HG03139 (cell line): ENCODE results near the gene RNF34.

Source experiments
- ATAC-seq: cut with Tn5 transposase; IDR thresholded peaks from one replicate; pipeline ENCODE4 v1.9.1; 2021; ENCODE audit not compliant: unreplicated experiment

RNF34 gene

GRCh38 chr12:121388421-121388981 lies 11.4 kb upstream of the RNF34 start:
- no peak for ATAC-seq

DNA sequence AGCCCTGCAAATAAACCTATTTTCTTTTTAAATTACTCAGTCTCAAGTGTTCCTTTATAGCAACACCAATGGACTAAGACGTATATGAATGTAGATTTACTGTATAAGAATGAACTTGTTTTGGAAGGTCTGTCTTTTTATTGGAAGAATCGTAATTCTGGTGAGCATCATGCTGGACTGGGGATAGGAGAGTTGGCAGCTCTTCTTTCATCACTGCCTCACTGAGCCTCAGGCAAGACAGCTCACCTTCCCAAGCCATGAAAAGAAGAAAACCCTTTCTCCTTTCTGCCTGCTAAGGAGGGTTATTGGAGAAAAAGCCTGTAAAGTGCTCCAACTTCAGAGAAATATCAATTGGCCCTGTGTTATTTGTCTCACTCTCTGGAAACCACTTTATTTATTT lies 9.1 kb upstream of the RNF34 start:
- no peak for ATAC-seq

DNA sequence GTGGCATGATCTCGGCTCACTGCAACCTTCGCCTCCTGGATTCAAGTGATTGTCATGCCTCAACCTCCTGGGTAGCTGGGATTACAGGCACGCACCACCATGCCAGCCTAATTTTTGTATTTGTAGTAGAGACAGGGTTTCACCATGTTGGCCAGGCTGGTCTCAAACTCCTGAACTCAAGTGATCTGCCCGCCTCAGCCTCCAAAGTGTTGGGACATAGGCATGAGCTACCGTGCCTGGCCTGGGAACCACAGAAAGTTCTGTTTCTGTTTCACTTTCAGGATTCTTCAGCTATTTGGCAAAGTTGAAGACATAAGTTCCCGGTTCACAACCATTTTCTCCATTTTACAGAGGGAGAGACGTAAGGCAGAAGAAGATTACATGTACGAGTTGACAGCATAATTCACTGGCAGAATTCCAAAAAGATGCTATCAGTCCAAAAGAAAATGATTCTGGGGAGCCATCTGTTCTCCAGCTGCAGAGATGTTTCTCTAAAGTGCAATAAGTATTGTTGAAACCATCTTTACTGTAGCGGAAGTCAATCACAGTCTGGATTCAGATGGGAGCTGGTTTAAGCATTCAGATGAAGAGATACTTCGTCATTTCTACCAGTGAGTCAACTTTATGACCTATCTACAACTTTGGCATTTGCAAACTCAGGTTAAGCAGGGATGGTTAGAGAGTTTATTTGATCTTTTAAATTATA lies 8.1 kb upstream of the RNF34 start:
- ATAC-seq: no peak

GRCh38 chr12:121392325-121392716 lies 7.6 kb upstream of the RNF34 start:
- ATAC-seq: no peak

DNA sequence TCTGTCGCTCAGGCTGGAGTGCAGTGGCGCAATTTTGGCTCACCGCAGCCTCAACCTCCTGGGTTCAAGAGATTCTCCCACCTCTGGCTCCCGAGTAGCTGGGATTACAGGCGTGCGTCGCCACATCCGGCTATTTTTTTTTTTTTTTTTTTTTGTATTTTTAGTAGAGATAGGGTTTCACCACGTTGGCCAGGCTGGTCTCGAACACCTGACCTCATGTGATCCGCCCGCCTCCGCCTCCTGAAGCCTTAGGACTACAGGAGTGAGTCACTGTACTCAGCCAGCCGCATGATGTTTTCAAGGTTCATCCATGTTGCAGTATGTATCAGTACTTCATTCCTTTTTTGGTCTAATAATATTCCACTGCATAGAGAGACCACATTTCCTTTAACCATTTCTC lies 2.4 kb upstream of the RNF34 start:
- ATAC-seq: no peak

DNA sequence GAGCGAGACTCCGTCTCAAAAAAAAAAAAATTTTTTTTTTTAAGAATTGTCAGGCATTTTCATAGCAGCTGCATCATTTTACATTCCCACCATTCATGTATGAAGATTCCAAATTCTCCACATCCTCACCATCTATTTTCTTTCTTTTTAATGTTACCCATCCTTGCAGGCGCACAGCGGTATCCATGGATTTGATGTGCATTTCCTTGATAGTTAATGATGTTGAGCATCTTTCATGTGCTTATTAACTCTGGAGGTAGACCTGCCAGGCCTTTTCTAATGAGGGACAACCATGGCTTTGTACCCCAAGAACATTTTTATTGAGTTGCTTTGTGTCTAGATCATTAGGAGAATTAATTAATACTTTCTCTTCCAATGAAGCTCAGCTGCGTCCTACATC lies 1.6 kb upstream of the RNF34 start:
- no peak for ATAC-seq

GRCh38 chr12:121400332-121401139 lies 618 bp downstream of the RNF34 start:
- peak; percentile 35 for ATAC-seq

DNA sequence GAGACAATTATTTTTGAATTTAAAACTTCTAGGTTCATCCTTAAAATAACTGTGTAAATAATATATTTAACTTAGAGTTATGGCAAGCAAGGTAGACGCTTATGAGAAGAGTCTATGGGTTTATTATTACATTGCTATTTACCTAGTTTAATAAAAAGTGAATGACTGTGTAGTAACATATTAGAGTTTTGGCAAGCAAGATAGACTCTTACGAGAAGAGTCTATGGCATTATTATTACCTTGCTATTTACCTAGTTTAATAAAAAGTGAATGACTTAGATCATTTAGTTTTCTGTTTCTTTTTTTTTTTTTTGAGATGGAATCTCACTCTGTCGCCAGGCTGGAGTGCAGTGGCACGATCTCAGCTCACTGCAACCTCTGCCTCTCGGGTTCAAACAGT lies 3.8 kb downstream of the RNF34 start:
- no peak for ATAC-seq

- ATAC-seq: no peak
Observed at GRCh38 chr12:121404734-121405133, 4.8 kb downstream of the RNF34 start.

GRCh38 chr12:121405211-121405610 lies 5.3 kb downstream of the RNF34 start:
- no peak for ATAC-seq

- no peak for ATAC-seq
Observed at GRCh38 chr12:121413917-121414316, 14.0 kb downstream of the RNF34 start.

GRCh38 chr12:121417847-121418246 lies 17.9 kb downstream of the RNF34 start:
- ATAC-seq: no peak

DNA sequence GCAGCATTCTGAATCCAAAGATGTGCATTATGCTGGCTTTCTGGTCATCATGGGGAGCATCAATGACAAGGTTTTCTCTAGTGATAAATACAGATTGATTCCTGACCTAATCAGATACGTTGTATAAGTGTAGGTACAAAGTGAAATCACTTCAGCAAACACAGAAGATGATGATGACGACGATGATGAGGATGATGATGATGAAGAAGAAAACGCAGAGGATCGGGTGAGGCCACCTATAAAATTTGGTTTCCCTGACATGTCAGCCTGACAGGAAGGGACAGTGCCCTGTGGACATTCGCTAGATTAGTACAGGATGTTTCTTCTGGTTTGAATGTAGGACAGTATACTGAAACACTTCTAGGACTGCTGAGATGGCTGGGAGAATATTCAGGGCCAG lies 20.2 kb downstream of the RNF34 start:
- no peak for ATAC-seq

- ATAC-seq: no peak
Observed at GRCh38 chr12:121423253-121423652, 23.3 kb downstream of the RNF34 start.

GRCh38 chr12:121423682-121424623 lies 24.0 kb downstream of the RNF34 start:
- no peak for ATAC-seq

GRCh38 chr12:121424624-121424975 lies 24.7 kb downstream of the RNF34 start:
- ATAC-seq: no peak

GRCh38 chr12:121427556-121428050 lies 27.7 kb downstream of the RNF34 start:
- ATAC-seq: no peak

- ATAC-seq: no peak
Observed at GRCh38 chr12:121428883-121429282, 29.0 kb downstream of the RNF34 start.

DNA sequence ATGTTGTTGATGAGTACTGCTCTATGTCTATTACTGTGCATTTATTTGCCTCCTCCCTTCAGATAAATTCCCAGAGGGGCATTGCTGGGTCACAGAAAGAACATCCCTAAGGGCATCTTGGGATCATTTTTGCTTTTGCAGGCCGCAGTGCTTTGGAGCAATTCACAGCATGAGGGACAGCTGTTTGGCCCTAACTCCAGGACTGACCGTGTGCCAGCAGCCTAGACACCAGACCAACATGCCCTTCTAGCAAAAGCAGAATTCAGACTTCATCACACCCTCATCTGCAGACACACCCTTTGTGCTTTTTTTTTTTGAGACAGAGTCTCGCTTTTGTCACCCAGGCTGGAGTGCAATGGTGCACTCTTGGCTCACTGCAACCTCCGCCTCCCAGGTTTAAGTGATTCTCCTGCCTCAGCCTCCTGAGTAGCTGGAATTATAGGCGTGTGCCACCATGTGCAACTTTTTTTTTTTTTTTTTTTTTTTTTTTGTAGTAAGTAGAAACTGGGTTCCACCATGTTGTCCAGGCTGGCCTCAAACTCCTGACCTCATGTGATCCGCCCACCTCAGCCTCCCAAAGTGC lies 31.0 kb downstream of the RNF34 start:
- no peak for ATAC-seq

DNA sequence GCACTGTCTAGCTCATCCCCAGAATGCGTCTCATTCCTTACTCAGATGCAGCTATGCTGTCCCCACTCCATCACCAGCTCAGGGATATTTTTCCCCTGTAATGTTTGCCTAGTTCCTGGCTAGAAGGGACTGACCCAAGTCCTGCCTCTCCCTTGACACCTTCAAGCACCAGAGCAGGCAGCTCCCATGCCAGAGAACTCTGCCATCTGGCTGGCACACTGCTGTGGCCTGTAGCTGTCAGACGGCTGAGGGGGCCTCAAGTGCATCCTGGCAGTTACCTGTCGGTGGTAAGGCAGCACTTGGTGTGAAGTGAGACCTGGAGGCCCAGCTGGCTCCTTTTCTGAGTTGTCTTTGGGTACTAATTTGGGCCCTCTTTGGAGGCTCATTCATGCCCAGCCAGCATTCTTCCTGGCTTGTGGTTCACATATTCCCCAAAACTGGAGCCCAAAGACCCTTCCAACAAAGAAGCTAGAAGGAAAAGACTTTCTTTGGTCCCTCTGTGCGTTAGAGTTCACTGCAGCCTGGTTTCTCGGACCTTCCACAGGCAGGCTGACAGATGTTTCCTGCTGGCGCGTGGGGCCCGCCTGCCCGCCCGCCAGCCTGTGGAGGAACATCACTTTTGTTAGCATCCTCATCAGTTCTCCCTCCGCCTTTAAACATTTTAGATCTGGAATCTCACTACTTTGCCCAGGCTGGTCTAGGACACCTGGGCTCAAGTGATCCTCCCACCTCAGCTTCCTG lies 33.0 kb downstream of the RNF34 start:
- ATAC-seq: no peak
